Peyer's patch (tissue), 4 donors: Measurements from ENCODE around the gene JPH3.

ENCODE experiments used
- CTCF ChIP-seq, 6 experiments: fragments of 450-650 bp in 4 of 6; fragments of 200-600 bp in 2 of 6; sonication (generic) in 1 of 6; IDR thresholded peaks; one replicate each; pipeline ENCODE4 v1.5.1; 2017 to 2019; ENCODE audit warnings: antibody characterized with exemption in 6 of 6, mild to moderate bottlenecking in 3 of 6, moderate library complexity in 1 of 6
- POLR2A ChIP-seq, 2 donors: fragments of 450-650 bp; IDR thresholded peaks; one replicate each; pipeline ENCODE4 v1.5.1; 2017; ENCODE audit warnings: antibody characterized with exemption in 2 of 2, mild to moderate bottlenecking in 2 of 2, moderate library complexity in 2 of 2

DNA sequence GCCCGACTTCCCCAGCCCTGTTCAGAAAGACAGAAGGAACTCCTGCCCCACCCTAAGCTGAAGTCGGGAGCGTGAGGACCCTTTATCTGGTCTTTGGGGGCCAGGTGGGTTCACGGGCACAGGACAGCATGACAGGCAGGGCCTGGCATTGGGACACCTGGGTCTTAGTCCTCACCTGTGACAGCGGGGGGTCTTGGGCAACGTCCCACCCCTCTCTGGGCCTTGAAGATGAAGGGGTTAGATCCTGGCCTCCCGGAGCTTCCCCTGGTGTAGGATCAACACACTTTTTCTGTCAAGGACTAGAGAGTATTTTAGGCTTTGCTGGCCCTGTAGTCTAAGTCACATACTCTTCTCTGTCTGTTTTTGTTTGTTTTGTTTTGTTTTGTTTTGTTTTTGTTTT, 65.1 kb downstream of the JPH3 start:
- TF ChIP-seq CTCF (IDR thresholded peaks at IDR 0.05) (no peak), POLR2A (IDR thresholded peaks at IDR 0.05) (no peak)
